K562 treated with DMSO at 1 percent for 24 hours (cell line): ENCODE data around the gene TLE4. TPM values are rescaled to one million over a fixed set of nuclear protein-coding genes. Genes with fewer than 3 reads are reported as not detected.

ENCODE experiments used
- total RNA-seq: library from RNA; unstranded; fragments of 300-600 nt; gene quantifications from 2 replicates; pipeline ENCODE4 v1.2.3, GENCODE V29; 2022; ENCODE audit warnings: low read depth; ENCODE audit not compliant: insufficient read depth

The TLE4 gene
- 6.9 and 7.7 TPM in 2 replicates for total RNA-seq

GRCh38 chr9:79571309-79572031 is at the start of gene TLE4:
Gene TLE4 (plus strand): TSS chr9:79571965. CDS start chr9:79572791, 826 bp downstream.

